Mesothelial cell of epicardium (in vitro differentiated cells): ENCODE results near the gene TYSND1. TPM values are rescaled to one million over a fixed set of nuclear protein-coding genes. Genes with fewer than 3 reads are reported as not detected.
"Not testable (repeated sequence)": the region's sequence is repeated elsewhere in the genome, so short reads cannot be mapped to it uniquely, and the experiment has no call there.

ENCODE experiments used
- DNase-seq, 2 experiments: peaks; one replicate each; pipeline ENCODE4 v3.0.0; 2021; ENCODE audit warnings: low spot score in 2 of 2; ENCODE audit not compliant: unreplicated experiment in 2 of 2
- H3K27ac Mint-ChIP-seq: 2 replicates; pipeline ENCODE4 v1.8.0; 2021; ENCODE audit warnings: mixed read lengths
- H3K27me3 Mint-ChIP-seq: 2 replicates; pipeline ENCODE4 v1.8.0; 2021; ENCODE audit warnings: low read depth, mixed read lengths
- H3K36me3 Mint-ChIP-seq: 2 replicates; pipeline ENCODE4 v1.8.0; 2021; ENCODE audit warnings: mixed read lengths
- H3K4me1 Mint-ChIP-seq: 2 replicates; pipeline ENCODE4 v1.8.0; 2021; ENCODE audit warnings: mixed read lengths
- H3K4me3 Mint-ChIP-seq: 2 replicates; pipeline ENCODE4 v1.8.0; 2021; ENCODE audit warnings: mild to moderate bottlenecking, moderate library complexity, mixed read lengths
- H3K9me3 Mint-ChIP-seq: 2 replicates; pipeline ENCODE4 v1.8.0; 2021; ENCODE audit warnings: mixed read lengths
- total RNA-seq: library from RNA; stranded (reverse); gene quantifications from 3 replicates; pipeline ENCODE4 v1.2.1, GENCODE V29; 2021
- TF ChIP-seq, protein P1 (sequence below): fragments of 200-600 bp; sonication (generic); IDR thresholded peaks from one replicate; pipeline ENCODE4 v1.5.0; 2021; ENCODE audit warnings: antibody characterized with exemption; ENCODE audit not compliant: unreplicated experiment

Gene TYSND1
- total RNA-seq, 1 donor from 2014 or later, result 19.9 TPM

DNA sequence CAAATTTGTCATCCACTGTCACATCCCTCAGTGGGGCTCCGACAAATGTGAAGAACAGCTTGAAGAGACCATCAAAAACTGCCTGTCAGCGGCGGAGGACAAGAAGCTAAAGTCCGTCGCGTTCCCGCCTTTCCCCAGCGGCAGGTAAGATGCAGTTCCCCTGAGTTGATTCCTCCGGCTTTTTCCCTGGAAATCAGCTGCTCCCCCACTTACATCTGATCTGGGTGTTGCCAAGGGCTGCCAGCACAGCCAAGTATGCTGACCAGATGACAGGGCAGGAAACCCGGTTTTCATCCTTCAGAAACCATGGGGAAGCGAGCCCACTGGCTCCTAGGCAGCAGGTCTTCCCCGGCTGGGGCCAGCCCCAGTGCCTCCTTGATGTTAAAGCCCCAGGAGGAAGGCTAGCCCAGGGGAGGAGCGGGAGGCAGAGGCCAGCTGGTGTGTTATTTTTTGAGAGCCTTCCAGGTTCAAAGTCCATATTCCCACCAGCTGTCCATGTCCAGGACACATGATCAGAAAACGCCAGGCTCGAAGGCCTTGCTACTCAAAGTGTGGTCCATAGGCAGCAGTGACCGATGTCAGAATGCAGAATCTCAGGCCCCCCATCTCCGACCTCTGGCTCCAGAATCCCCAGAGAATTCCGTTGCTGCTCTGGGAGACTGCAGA is 37.3 kb downstream of the TYSND1 start:
- Mint-ChIP-seq H3K36me3 (peaks cover 31% of the 10 kb centered on the region), H3K9me3 (no peaks in the 10 kb centered on the region), H3K27ac (no peak overlapping the region), H3K4me1 (no peaks in the 10 kb centered on the region), H3K27me3 (no peaks in the 10 kb centered on the region), H3K4me3 (no peak overlapping the region)
- no peak for DNase-seq
- TF ChIP-seq, protein P1, sequence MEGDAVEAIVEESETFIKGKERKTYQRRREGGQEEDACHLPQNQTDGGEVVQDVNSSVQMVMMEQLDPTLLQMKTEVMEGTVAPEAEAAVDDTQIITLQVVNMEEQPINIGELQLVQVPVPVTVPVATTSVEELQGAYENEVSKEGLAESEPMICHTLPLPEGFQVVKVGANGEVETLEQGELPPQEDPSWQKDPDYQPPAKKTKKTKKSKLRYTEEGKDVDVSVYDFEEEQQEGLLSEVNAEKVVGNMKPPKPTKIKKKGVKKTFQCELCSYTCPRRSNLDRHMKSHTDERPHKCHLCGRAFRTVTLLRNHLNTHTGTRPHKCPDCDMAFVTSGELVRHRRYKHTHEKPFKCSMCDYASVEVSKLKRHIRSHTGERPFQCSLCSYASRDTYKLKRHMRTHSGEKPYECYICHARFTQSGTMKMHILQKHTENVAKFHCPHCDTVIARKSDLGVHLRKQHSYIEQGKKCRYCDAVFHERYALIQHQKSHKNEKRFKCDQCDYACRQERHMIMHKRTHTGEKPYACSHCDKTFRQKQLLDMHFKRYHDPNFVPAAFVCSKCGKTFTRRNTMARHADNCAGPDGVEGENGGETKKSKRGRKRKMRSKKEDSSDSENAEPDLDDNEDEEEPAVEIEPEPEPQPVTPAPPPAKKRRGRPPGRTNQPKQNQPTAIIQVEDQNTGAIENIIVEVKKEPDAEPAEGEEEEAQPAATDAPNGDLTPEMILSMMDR, result no peak

DNA sequence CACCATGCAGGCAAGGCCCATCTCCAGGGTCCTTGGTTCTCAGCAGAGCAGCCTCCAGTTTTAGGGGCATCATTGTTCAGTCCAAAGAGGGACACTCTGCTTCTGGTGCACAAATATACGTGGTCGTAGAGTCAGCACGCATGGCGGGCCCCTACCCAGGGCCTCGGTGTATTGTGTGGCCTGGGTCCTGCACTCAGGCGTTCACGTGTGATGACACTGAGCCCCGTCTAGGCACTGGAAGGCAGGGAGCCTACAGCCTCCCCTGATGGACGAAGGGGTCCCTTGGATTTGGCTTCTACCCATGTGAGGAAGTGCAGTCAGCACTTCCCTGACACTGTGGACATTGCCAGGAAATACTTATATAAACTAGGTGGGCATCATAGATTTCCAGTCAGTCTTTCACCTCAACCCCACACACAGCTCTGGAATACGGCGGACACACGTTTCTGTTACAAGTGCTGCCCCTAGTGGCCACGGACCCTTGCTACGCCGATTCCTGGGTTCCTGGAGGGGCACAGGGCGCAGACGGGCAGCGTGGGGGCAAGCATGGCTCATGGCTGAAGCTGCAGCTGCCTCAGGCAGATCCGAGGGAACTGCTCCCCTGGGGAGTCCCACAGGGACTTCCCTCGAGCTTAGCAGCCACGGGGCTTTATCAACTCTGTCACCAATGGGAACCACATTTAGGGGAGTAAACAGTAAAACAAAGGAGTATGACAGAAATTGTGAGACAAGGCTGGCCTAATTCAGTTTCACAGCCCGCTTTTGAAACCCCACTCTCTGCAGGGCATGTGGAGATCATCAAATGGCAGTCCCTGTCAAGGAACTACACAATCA is 39.3 kb downstream of the TYSND1 start:
- H3K4me3 Mint-ChIP-seq, result no peak overlapping the region
- H3K9me3 Mint-ChIP-seq, result no peaks in the 10 kb centered on the region
- no peaks in the 10 kb centered on the region for H3K4me1 Mint-ChIP-seq
- peaks cover 33% of the 10 kb centered on the region for H3K36me3 Mint-ChIP-seq
- no peaks in the 10 kb centered on the region for H3K27me3 Mint-ChIP-seq
- DNase-seq, result no peak
- H3K27ac Mint-ChIP-seq, result peak overlapping the region; percentile 66
- TF ChIP-seq, protein P1, result peak; percentile 54

DNA sequence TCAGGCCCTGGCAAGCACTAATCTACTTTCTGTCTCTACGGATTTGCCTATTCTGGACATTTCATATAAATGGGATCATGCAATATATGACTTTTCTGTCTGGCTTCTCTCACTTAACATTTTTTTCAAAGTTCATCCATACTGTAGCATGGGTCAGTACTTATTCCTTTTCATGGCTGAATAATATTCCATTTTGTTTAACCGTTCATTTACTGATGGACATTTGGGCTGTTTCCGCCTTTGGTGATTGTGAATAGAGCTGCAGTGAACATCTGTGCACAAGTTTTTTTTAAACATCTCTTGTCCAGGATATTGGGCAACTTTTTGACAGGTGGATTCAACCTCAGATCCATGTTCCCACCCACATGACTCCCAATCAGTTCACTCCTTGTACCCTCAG is 44.8 kb downstream of the TYSND1 start:
- DNase-seq, result no peak
- TF ChIP-seq, protein P1, result no peak
- Mint-ChIP-seq H3K4me3 (no peak overlapping the region), H3K4me1 (no peaks in the 10 kb centered on the region), H3K27me3 (no peaks in the 10 kb centered on the region), H3K27ac (no peak overlapping the region), H3K9me3 (peaks cover 8% of the 10 kb centered on the region), H3K36me3 (peaks cover 68% of the 10 kb centered on the region)

DNA sequence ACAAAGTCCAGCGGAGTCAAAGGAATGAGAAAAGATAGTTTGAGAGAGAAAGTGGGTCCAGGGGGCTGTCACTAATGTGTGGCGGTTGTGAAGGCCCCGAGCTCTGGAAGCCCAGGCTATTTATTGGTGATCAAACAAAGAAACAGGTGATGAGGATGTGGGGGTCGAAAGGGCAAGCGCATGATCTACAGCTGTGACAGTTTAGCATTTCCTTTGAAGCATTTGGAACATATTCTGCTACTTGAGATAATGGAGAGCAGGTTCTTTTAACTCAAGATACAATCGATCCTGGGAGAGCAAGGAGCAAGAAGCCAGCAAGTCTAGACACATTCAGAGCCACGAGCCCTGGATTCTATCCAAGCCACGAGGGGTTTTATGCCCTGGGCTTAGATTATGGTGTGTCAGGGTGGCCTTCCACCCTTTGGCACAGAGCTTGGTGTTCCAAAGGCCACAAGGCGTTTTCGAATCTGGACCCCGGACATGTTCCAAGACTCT is 45.4 kb downstream of the TYSND1 start:
- DNase-seq, H3K4me3 Mint-ChIP-seq, H3K4me1 Mint-ChIP-seq, H3K27ac Mint-ChIP-seq, H3K9me3 Mint-ChIP-seq, H3K27me3 Mint-ChIP-seq: not testable (repeated sequence)
- H3K36me3 Mint-ChIP-seq, result peaks cover 72% of the 10 kb centered on the region

DNA sequence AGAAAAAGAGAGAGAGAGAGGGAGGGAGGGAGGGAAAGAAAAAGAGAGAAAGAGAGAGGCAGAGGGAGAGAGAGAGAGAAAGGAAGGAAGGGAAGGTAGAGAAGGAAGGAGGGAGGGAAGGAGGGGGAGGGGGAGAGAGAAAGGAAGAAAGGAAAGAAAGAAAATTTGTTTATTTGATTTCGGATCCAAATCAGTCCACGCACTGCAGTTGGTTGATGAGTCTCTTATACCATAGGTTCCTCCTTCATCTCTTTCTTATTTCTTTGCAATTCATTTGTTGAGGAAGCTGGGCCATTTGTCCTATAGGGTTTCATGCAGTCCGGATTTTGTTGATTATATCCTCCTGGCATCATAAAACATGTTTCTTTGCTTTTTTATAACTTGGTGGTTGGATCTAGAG is 48.2 kb downstream of the TYSND1 start:
- no peaks in the 10 kb centered on the region for H3K4me1 Mint-ChIP-seq
- TF ChIP-seq, protein P1, result no peak
- peaks cover 73% of the 10 kb centered on the region for H3K36me3 Mint-ChIP-seq
- H3K9me3 Mint-ChIP-seq, result peaks cover 8% of the 10 kb centered on the region
- no peak for DNase-seq
- no peak overlapping the region for H3K27ac Mint-ChIP-seq
- no peaks in the 10 kb centered on the region for H3K27me3 Mint-ChIP-seq
- no peak overlapping the region for H3K4me3 Mint-ChIP-seq

DNA sequence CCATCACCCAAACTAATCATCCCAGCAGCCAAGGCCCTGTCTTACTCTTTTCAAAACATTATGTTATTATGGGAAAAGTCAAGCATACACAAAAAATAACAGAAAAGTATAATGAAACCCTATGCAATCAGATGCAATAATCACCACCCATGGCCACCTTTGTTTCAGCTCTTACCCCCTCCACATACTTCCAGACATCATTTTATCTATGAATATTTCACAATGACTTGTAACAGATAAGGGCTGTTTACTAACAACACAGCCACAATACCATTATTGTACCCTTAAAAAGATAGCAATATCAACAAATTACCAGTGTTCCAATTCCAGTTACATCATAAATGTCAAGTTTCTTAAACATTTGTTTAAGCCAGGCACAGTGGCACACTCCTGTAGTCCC is 49.0 kb downstream of the TYSND1 start:
- H3K36me3 Mint-ChIP-seq, result peaks cover 69% of the 10 kb centered on the region
- no peaks in the 10 kb centered on the region for H3K27me3 Mint-ChIP-seq
- no peak overlapping the region for H3K27ac Mint-ChIP-seq
- no peak for DNase-seq
- peaks cover 8% of the 10 kb centered on the region for H3K9me3 Mint-ChIP-seq
- H3K4me3 Mint-ChIP-seq, result no peak overlapping the region
- no peaks in the 10 kb centered on the region for H3K4me1 Mint-ChIP-seq
- TF ChIP-seq, protein P1, result no peak
